GM19463 (cell line): ENCODE data around the gene MATN1.
"Not testable (repeated sequence)": the region's sequence is repeated elsewhere in the genome, so short reads cannot be mapped to it uniquely, and the experiment has no call there.

Experiments used
- ATAC-seq: cut with Tn5 transposase; IDR thresholded peaks from one replicate; pipeline ENCODE4 v1.9.1; 2021; ENCODE audit warnings: mild to moderate bottlenecking, moderate library complexity; ENCODE audit not compliant: unreplicated experiment

The MATN1 gene, protein sequence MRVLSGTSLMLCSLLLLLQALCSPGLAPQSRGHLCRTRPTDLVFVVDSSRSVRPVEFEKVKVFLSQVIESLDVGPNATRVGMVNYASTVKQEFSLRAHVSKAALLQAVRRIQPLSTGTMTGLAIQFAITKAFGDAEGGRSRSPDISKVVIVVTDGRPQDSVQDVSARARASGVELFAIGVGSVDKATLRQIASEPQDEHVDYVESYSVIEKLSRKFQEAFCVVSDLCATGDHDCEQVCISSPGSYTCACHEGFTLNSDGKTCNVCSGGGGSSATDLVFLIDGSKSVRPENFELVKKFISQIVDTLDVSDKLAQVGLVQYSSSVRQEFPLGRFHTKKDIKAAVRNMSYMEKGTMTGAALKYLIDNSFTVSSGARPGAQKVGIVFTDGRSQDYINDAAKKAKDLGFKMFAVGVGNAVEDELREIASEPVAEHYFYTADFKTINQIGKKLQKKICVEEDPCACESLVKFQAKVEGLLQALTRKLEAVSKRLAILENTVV

DNA sequence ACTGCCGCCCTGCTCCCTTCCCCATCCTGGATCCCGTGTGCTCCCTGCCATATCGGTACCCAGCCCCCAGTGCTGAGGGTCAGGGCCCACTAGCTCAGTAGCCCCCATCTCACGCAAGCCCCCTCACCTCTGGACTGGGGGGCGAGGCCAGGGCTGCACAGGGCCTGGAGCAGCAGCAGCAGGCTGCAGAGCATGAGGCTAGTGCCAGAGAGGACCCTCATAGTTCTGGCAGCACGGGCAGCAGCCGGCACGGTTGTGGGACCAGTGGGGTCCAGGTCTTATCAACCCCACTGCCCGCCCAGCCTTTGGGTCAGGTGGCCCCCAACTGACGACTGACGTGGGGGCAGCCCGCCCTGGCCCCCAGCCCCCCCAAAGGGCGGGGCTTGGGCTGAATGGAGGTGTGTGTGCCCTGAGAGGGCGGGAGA is at the start of gene MATN1:
Gene MATN1 (minus strand): TSS at position 255 of the 425 bp plus-strand sequence. CDS start 34 bp downstream, at position 221.
- ATAC-seq: no peak

DNA sequence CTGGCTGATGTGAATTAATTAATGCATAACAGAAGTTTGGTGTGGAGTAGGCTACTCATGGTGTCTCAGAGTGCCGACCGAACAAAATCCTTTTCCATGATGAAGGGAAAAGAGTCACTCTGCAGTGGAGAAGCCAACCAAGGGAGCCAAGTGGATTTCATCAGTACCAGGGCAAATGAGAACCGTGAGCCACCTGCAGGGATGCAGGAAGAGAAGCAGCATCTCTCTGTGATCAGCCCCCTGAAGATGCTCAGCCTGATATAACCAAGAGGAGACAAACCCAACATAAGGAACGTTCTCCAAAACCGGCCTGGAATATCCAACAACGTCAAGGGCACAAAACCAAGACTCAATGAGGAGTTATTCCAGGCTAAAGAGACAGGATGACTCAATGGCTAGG is 47.6 kb upstream of the MATN1 start:
- no peak for ATAC-seq

DNA sequence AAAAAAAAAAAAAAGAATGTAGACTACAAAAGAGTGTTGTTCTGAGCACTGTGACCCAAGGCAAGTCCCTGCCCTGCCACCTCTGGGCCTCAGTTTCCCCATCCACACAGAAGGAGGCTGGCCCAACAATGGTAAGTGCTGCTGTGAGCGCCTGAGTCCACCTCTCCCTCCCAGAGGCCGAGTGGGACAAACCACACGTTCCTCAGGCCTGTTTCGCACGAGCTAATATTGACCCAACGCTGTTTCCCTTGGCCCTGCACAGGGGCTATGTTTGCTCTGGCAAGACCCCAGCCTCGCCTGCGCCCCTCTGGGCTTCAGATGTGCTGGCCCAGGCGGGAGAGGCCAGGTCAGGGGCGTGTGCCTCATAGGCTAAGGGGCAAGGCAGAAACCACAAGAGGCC is 46.8 kb upstream of the MATN1 start:
- no peak for ATAC-seq

DNA sequence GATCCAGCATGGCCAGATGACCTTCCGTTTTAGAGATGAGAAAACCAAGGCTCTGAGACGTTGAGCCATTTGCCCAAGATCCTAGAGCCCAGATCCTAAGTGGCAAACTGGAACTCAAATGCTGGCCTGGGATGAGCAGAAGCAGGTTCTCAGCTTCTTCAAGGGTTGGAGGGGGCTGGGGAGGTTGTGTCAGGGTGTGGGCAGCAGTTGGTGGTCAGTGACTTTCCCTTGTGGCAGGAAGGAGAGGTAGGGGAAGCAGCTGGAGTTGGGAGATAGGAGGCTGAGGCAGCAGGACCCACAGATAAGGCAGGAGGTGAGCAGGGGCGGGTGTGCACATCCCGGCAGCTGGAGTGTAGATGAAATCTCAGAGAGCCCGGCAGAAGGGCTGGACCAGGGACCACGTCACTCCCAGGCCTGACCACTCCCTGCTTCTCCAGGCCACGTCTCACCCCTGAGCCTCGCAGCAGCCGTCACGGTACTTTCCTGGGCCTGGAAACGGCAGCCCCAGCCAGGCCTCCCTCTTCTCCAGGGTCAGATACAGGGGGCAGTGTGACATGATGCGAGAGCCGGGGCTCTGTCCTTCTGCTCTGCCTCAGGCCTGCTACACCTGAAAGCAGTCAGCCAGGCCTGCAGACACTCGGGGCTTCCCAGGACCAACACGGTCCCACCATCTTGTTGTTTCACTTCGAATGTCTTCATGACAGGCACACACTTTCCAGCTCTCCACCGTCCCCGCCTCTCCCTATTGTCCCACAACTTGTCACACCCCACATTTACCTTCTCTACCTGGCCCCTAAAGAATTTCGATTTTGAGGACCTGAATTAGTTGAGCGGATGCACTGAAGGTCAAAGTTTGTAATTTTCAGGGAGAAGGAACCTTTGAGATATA is 45.7 kb upstream of the MATN1 start:
- ATAC-seq: no peak

DNA sequence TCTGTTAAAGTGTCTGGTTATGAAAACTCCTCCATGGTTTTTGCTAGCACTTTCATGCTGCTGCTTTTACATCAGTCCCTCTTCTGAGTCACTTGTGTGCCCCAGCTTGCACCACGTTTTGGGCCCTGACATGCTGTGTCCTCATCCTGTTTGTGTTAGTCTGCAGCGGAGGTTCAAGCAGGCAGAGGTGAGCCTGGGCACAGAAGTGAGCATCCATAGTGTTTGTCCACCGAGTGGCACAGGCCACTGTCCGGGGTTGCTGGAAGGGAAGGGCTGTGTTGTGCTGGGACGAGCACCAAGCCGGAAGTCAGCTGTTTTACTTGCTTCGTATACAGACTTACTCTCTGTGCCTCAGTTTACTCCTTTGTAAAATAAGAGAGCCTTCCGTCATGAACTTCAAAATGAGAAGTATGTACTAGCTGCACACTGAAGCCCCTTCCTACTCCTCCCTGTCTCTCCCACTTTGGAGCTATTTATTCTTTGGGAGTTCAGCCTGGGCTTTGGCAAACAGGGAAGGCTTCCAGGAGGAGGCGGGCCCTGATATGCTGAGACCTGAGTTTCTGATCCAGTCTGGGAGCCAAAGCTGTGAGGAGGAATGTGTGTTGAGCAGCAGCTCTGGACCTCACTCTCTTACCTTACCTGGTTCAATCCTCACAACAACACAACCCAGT is 44.9 kb upstream of the MATN1 start:
- no peak for ATAC-seq

DNA sequence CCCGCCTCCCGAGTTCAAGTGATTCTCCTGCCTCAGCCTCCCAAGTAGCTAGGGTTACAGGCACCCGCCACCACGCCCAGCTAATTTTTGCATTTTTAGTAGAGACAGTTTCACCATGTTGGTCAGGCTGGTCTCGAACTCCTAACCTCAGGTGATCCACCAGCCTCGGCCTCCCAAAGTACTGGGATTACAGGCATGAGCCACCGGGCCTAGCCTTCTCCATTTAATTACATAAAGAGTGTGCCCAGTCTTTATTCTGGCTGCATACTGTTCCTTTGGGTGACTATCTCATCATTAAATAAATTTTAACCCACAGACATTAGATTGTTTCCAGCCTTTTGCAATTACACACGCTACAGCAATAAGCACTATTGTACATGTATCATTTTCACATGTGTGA is 43.6 kb upstream of the MATN1 start:
- ATAC-seq: not testable (repeated sequence)

DNA sequence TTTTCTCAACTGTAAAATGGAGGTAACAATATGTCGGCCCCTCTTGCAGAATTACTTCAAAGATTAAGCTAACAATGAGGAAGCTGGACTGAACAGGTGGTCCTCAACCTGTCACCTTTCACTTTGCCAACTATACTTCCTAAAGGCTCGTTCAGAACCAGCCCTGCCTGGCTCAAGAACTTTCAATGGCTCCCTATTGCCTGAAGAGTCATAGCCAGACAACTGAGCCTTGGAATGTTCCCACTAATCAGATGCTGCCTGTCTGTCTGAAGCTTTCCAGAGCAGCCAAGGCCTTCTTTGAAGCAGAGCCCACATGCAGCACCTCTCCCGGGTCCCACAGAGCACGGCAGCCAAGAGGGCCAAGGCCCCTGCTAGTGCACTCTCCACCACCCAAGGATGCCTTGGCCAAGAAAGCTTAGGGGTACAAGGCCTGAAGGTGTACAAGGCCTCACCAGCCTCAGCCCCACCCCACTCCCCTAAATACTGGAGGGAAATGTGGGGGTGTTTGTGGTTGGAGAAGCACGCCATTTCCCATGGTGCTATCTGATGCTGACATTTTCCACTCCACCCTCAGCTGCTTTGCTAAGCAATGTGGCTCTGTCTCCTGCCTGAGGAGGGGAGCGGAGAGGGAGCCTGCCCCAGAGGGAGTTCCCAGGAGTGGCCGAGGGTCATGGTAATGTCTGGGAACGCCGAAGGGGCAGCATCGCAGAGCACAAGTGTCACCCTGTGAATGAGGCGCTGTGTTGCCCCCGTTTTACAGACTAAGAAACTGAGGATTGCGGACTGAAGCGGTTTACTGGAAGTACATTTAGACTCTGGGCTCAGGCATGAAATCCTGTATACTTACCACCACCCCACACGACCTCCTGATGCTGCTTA is 42.4 kb upstream of the MATN1 start:
- no peak for ATAC-seq

DNA sequence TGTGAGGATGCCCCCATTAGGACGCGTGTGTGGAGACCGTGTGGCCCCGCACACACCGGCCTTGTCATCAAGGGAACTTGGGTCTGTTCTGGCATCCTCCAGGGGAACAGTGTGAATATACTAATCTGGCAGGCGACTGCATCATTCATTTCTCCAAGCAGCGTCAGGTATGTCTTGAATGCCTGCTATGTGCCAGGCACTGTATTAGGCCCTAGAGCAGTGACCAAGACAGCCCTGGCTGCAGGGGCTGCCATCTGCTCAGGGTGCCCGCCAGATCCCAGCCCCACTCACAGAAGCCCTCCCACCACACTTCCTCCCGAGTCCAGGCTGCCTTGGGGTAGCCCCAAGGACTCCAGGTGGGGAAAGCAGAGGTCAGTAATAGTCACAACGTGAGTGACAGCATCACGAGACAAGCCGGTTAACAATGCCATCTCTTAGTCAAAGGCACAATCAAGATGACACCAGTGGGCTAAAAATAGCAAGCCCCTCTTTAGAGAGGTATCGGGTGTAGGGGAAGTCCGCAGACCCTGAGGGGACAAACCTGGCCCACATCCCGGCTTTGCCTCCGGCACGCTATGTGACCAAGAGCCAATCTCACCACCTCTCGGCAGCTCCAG is 41.7 kb upstream of the MATN1 start:
- peak; percentile 56 for ATAC-seq

DNA sequence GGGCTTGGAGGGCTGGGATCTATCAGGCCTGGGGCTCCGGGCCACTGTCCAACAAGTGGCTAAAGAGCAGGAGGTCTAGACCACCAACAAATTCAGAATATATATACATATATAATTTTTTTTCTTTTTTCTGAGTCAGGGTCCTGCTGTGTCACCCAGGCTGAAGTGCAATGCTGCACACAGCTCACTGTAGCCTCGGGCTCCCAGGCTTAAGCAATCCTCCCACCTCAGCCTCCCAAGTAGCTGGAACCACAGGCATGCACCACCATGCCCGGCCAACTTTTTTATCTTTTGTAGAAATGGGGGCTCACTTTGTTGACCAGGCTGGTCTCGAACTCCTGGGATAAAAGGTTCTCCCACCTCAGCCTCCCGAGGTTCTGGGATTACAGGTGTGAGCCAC is 41.0 kb upstream of the MATN1 start:
- no peak for ATAC-seq

DNA sequence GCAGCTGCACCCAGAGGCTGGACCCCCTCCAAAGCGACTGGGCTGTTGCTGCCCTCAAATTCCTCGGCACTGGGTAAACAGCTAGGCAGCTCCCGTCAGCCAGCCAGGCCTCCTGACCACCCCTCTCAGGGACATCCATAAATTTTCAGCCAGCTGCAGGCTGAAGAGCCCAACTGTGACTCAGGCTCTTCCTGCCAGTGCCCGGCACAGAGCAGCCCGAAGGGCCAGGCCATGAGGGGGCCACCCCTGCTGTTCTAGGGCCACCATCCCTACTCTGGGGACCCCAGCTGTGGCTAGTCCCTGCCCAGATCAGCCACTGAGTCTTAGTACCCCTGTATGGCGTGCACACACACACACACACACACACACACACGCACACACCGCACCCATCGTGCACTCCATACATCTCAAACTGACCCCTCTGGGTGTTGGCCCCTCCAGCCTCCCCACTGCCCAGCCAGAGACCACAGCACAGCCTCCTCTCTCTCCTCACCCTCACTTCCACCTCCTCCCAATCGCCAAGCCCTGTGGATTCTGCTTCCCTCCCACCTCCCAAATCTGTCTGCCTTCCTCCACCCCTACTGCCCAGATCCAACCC is 40.4 kb upstream of the MATN1 start:
- no peak for ATAC-seq

DNA sequence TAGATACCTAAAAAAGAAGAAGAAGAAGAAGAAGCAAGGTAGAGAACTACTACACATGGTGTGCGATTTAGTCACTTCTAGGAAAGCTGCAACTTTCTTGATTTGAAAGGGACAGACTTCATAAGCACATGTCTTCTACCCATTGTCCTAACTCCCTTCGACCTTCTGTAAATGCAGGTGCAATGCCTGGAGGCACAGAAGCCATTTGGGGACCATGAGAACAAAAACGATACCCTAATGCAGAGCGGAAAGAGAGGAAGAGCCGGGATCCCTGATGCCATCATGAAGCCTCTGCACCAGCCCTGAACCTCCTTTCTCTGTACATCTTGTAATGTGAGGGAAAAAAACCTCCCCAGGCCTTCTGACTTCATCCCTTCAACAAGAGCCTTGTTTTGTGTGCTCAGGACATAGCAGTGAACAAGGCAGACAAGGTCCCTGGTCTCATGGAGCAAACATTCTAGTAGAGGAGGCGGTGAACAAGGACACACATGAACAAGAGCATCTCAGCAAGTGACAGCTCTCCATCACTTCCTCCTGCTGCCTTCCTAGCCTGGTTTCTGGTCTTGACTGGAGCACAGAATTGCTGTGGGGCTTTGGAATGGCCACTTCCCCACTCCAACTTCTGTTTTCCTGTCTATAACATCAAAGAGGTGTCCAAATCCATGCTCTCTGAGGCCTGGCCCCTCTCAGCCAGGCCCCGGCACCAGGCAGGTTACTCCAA is 39.7 kb upstream of the MATN1 start:
- no peak for ATAC-seq

DNA sequence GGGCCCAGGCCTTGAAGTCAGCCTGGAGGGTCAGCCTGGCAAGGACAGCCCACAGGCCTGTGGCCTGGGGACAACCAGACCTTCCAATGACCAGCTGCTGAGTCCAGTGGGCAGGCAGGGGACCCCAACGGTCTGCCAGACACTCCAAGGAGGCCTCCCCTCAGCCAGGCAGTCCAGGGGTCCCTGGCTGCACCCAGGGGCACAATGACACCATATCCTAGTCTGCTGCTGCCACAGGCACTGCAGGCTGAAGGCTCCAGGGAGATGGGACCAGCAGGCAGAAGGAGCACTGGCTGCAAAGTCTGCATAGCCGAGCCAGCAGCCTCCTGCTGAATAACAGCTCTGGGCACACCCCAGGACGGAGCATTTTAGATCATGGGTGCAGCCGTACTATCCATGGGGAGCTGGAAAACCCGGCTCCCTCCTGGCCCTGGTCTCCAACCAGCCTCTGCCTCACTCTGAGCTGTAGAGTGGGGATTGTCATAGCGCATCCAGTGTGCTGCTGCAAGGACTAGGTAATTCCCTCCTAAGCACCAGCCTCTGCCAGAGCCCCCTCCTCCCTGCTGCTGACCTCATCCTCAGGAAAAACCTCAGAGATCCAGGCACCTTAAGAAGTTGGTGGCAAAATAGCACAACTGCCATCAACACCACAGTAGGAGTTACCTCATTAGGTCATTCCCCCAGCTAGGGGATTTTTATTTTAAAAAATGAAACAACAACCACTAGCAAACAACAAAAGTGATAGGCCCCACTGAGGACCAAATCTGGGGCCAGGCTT is 39.0 kb upstream of the MATN1 start:
- no peak for ATAC-seq

DNA sequence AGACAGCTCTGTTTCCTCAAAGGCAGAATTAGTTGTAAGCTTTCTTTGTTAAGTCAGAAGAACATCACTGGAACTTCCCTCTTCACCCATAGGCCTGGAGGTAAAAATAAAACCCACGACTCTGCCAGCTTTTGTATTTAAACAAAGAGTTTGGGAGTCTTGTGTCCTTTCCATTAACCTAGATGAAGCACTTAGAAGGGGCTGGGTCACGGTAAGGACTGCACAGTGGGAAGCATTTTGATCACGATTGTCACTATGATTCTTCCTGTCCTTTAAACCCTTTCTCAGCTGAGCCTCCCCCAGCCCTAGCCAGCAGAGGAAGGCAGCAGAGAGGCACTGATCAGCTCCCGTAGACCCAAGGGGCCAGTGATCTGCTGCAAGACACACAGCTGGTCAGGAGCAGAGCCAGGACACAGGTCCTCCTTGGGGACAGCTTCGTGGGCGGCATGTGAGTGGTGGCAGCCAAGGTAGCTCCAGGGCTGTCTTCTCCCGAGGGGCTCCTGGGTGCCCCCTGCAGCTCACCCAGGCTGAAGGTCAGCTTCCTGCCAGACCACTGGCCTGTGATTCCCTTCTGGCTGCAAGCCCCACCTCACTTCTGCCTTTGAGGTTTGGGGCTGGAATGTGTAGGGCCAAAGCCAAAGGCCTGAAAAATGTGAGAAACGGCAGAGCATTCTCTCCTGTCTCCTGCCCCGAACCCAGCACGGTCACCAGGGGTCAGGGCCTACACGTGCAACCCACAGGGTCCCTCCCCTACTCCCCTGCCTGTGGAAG is 38.2 kb upstream of the MATN1 start:
- ATAC-seq: no peak

DNA sequence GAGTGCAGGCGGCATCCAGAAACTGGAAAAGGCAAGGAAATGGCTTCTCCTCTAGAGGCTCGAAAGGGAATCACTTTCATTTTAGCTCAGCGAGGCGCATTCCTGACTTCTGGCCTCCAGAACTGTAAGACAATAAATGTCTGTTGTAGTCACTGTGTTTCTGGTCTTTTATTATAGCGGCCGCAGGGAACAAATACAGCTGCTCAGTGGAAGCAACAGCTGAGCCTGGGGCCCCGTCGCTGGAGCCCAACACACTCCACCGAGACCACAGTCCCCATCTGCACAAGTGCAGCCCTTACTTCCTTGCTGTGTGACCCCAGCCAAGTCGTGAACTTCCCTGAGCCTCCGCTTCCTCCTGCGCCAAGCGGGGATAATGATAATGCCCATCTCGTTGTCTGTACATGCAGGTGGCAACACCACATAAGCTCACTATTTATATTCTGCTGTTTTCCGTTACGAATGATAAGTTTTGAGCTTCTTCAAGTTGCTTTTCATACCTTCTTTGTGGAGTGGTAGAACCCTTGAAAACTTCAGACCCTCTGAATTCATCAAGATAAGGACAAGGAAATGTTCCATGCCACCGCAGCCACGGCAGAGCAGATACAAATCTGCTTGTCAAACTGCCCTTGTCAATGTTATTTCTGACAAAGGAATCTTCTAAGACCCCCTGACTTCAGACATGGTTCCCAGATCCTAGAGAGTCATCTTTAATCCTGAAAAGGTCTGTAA is 37.4 kb upstream of the MATN1 start:
- no peak for ATAC-seq

DNA sequence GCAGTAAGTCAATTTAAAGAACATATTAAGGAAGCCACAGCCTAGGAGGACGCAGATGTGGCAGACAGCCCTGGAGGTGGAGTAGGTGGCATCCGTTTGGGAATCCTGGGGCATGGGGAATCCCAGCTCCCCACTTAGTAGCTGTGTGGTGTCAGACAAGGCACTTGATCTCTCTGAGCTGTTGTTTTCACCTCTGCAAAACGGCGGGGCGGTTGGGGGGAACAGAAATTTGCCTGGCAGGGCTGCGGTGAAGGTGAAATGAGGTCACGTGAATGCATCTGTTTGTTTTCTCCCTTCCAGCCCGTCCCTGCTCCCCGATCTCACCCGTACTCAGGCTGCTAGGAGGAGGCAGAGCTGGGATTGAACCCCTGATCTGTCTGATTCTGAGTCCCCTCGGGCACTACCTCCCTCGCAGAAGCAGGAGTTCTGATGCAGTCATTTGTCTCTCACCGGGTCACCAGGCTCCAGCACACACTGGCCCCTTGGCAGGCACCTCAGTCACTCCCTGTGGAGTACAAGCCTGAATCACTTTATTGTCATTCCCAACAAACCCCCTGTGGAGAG is 36.4 kb upstream of the MATN1 start:
- ATAC-seq: no peak

DNA sequence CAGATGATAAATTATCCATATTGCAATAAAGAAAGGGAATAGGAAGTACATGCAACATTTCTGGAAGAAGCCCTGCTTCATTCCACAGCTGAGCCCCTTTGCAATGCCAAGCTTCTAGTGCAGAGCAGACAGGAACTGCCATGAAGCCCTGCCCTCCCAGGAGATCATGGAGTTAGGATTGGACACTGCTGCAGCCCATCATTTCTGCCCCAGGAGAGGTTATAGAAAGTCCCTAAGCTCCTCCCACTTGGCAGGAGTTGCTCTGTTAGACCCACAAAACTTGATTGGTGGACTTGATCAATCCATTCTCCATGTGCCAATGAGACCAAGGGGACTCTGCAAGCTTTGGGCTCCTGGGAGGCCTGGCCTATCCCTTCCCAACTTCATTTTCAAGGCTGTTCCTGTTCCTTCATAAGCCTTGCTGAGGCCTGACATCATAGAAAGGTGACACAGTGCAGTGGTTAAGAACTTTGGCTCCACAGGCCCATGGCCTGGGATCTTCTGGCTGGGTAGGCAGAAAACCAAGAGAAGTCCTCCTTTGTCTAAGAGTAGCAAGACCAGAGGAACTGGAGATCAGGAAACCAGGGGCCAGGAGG is 35.5 kb upstream of the MATN1 start:
- no peak for ATAC-seq
